ENCODE results near the gene FAM3C. TPM values are rescaled to one million over a fixed set of nuclear protein-coding genes. Genes with fewer than 3 reads are reported as not detected.
A peak's percentile ranks its signal among the peaks of the same experiment; 100 is the strongest.
"Not testable (repeated sequence)": the region's sequence is repeated elsewhere in the genome, so short reads cannot be mapped to it uniquely, and the experiment has no call there.

FAM3C gene, protein sequence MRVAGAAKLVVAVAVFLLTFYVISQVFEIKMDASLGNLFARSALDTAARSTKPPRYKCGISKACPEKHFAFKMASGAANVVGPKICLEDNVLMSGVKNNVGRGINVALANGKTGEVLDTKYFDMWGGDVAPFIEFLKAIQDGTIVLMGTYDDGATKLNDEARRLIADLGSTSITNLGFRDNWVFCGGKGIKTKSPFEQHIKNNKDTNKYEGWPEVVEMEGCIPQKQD
- total RNA-seq: 100 to 1,000 TPM in 1 of 4 donors, 10 to 100 TPM in 3; 91.0 to 109 (median 97.9) TPM

DNA sequence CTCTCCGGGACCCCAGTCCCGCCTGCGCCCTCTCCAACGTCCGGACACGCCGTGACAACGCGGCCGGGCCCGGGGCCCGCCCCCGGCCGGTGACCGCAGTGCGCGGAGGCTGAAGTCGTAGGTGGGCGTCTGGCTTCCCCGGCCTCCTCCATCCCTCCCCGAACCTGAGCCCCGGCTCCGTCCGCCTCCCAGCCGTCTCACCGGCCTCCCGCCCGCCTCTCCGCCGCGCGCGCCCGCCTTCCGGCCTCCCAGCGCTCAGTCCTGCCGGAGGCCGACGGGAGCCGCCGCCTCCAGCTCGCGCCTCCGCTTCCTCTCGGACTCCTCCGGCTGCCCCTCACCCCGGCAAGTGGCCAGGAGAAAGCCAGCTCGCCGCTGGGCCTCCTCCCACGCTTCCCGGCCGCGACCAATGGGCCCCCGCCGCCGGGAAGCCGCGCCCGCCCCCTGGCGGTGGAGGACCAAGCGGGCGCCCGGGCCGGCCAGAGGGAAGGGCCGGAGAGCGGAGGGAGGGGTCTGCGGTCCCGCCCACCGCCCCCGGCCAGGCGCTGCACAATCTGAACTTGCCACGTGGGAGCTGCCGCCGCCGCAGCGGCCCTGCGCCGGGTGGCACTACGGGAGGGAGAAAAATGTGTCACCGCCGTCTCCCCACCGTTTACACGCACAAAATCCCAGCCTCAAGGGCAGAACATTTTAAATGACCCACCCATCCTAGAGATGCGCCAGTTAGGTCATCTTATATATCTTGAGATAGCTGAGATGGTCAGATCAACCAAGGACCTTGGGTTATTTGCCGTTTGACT is at the start of gene FAM3C:
TSS of gene FAM3C (minus strand) at position 348 of the 797 bp plus-strand sequence. CDS start 13,339 bp downstream, outside the sequence.
- H3K27ac ChIP-seq: peak within 1 kb of the TSS; percentile 80 to 95 (median 87)
- no peaks in the 10 kb centered on the region for H3K27me3 ChIP-seq
- peak; percentile 92 to 95 for DNase-seq
- H3K36me3 ChIP-seq: no peaks in the 10 kb centered on the region
- H3K4me3 ChIP-seq (replicated peaks in 1 of 3): peak within 1 kb of the TSS; percentile 77 to 86 (median 78)
- intact Hi-C loops (cut with DNase I): no loop called here
- TF ChIP-seq CTCF (IDR thresholded peaks at IDR 0.05): peak; percentile 35 to 99 (median 97)
- peak; percentile 70 to 92 for TF ChIP-seq POLR2A (IDR thresholded peaks at IDR 0.05)
- WGBS, 2 donors: 2% methylated on average over 12 to 26 of the region's 85 CpGs
- peaks cover 8 to 10% of the 10 kb centered on the region in 2 donors for H3K4me1 ChIP-seq
- H3K9me3 ChIP-seq: no peaks in the 10 kb centered on the region

GRCh38 chr7:121442845-121443244 is 46.7 kb upstream of the FAM3C start:
- intact Hi-C loops (cut with DNase I): no loop called here
- H3K27ac ChIP-seq: no peak overlapping the region
- H3K4me1 ChIP-seq: peaks cover 0 to 7% of the 10 kb centered on the region in 2 donors
- H3K4me3 ChIP-seq (replicated peaks in 1 of 3): no peak overlapping the region
- 74 to 95% methylated on average over 2 of the region's 2 CpGs for WGBS, 2 donors
- DNase-seq: no peak
- no peak for TF ChIP-seq CTCF (IDR thresholded peaks at IDR 0.05)
- TF ChIP-seq POLR2A (IDR thresholded peaks at IDR 0.05): no peak
- H3K36me3 ChIP-seq: no peaks in the 10 kb centered on the region
- no peaks in the 10 kb centered on the region for H3K9me3 ChIP-seq
- no peaks in the 10 kb centered on the region for H3K27me3 ChIP-seq

- no peaks in the 10 kb centered on the region for H3K9me3 ChIP-seq
- H3K27me3 ChIP-seq: no peaks in the 10 kb centered on the region
- peaks cover 0 to 8% of the 10 kb centered on the region in 2 donors for H3K4me1 ChIP-seq
- H3K4me3 ChIP-seq (replicated peaks in 1 of 3): no peak overlapping the region
- TF ChIP-seq POLR2A (IDR thresholded peaks at IDR 0.05): no peak
- no peak for TF ChIP-seq CTCF (IDR thresholded peaks at IDR 0.05)
- WGBS, 2 donors: 79 to 82% methylated on average over 18 of the region's 18 CpGs
- peak in 1 of 2 donors; percentile 16 for DNase-seq
- intact Hi-C loops (cut with DNase I): no loop called here
- peak overlapping the region in 1 of 3 donors; percentile 38 for H3K27ac ChIP-seq
- no peaks in the 10 kb centered on the region for H3K36me3 ChIP-seq
These were observed 44.9 kb upstream of the FAM3C start for GRCh38 chr7:121440857-121441503.

- H3K36me3 ChIP-seq; H3K27me3 ChIP-seq; H3K9me3 ChIP-seq; H3K4me1 ChIP-seq; intact Hi-C loops (cut with DNase I): not testable (repeated sequence)
- DNase-seq: peak; percentile 71 to 77
- H3K27ac ChIP-seq: peak overlapping the region in 2 of 3 donors; percentile 36 to 52
- WGBS, 2 donors: 3 to 15% methylated on average over 10 to 12 of the region's 12 CpGs
- peak overlapping the region in 1 of 3 donors; percentile 6 for H3K4me3 ChIP-seq (replicated peaks in 1 of 3)
- peak in 1 of 6 experiments; percentile 14 for TF ChIP-seq CTCF (IDR thresholded peaks at IDR 0.05)
These were observed 42.2 kb upstream of the FAM3C start for GRCh38 chr7:121438043-121438955.

Measured in thyroid gland (tissue), 4 donors.